Loucy (cell line): ENCODE data around the gene ANKLE2.

Experiments
- CTCF ChIP-seq: fragments of 200-600 bp; sonication (generic); conservative IDR thresholded peaks from 2 replicates; pipeline ENCODE4 v1.5.1; 2014; ENCODE audit warnings: mild to moderate bottlenecking, antibody characterized with exemption, low read length
- EZH2phosphoT487 ChIP-seq: fragments of 200-600 bp; IDR thresholded peaks from 2 replicates; pipeline ENCODE4 v1.6.1; 2018; ENCODE audit warnings: antibody characterized with exemption, mild to moderate bottlenecking, moderate library complexity, borderline replicate concordance

- TF ChIP-seq CTCF = no peak
- TF ChIP-seq EZH2phosphoT487 = no peak
These were observed 37.0 kb downstream of the ANKLE2 start for GRCh38 chr12:132724506-132725241.
